HEK293T (cell line): ENCODE measurements around the gene SURF1.

Source experiments
- ARNT ChIP-seq: fragments of 450-650 bp; IDR thresholded peaks from 2 replicates; pipeline ENCODE4 v1.6.1; 2017; ENCODE audit warnings: mild to moderate bottlenecking
- ELF4 ChIP-seq: fragments of 450-650 bp; IDR thresholded peaks from 2 replicates; pipeline ENCODE4 v1.6.1; 2017; ENCODE audit warnings: antibody characterized with exemption
- FOXA1 ChIP-seq: fragments of 450-650 bp; IDR thresholded peaks from 2 replicates; pipeline ENCODE4 v1.6.1; 2016; ENCODE audit warnings: mild to moderate bottlenecking
- FOXK2 ChIP-seq: fragments of 450-650 bp; IDR thresholded peaks from 2 replicates; pipeline ENCODE4 v1.6.1; 2016; ENCODE audit warnings: mild to moderate bottlenecking
- FOXM1 ChIP-seq: fragments of 450-650 bp; IDR thresholded peaks from 2 replicates; pipeline ENCODE4 v1.6.1; 2017; ENCODE audit warnings: mild to moderate bottlenecking, borderline replicate concordance
- HDGF ChIP-seq: fragments of 450-650 bp; IDR thresholded peaks from 2 replicates; pipeline ENCODE4 v1.6.1; 2017; ENCODE audit warnings: antibody characterized with exemption, borderline replicate concordance
- PKNOX1 ChIP-seq: fragments of 450-650 bp; IDR thresholded peaks from 2 replicates; pipeline ENCODE4 v1.6.1; 2016
- SP1 ChIP-seq: fragments of 450-650 bp; IDR thresholded peaks from 2 replicates; pipeline ENCODE4 v1.6.1; 2017

DNA sequence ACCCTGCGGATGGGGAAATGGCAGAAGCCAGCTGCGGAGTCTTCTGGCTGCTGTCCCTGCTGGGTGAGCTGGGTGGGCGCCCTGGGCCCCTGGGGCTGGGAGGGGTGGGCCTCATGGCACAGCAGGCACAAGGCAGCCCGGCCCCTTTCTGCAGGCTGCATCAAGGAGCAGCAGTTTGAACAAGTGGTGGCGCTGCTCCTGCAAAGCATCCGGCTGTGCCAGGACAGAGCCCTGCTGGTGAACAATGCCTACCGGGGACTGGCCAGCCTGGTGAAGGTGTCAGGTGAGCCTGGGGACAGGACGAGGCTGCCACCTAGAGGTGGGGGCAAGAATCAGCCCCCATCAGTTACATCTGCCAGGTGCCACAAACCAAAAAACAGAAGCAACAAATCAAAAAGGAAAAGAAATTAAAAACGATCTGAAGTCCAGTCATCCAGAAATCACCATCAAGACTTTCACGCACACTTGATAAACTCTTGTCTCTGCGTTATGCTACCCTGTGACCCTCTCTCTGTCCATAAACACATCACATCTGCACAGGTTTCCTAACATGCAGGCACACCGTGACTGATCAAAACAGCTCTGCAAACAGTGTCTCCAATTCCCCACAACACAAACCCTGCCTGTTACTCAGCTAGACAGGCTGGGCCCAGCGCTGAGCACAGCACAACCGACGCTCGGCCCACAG, 47.6 kb upstream of the SURF1 start:
- TF ChIP-seq FOXA1 (no peak), FOXK2 (no peak), PKNOX1 (no peak), SP1 (no peak), ELF4 (no peak), ARNT (no peak), FOXM1 (no peak), HDGF (no peak)
